CD4-positive, CD25-positive, alpha-beta regulatory T cell (primary cell): ENCODE data around the gene PRLHR. TPM values are rescaled to one million over a fixed set of nuclear protein-coding genes. Genes with fewer than 3 reads are reported as not detected.

ENCODE experiments used
- ATAC-seq, 2 donors: fragments of 150-1000 bp; cut with Tn5 transposase; one replicate each; pipeline ENCODE4 v1.10.0; 2021; ENCODE audit warnings: low read depth in 2 of 2, moderate number of reproducible peaks in 2 of 2, moderate library complexity in 1 of 2
- DNase-seq, 3 donors: peaks; one replicate each; pipeline versions ENCODE4 v3.0.0 to v3.0.0-alpha.2; 2012 to 2022; ENCODE audit warnings: mixed read lengths in 1 of 3
- H3K27ac ChIP-seq: one replicate; pipeline ENCODE4 v1.7.0; 2013; ENCODE audit warnings: mild to moderate bottlenecking, low read length; ENCODE audit not compliant: insufficient read depth, poor library complexity, severe bottlenecking
- H3K27me3 ChIP-seq: one replicate; pipeline ENCODE4 v1.7.0; 2013; ENCODE audit warnings: low read length; ENCODE audit not compliant: control insufficient read depth, insufficient read depth
- H3K36me3 ChIP-seq: one replicate; pipeline ENCODE4 v1.7.0; 2013; ENCODE audit warnings: mild to moderate bottlenecking, low read length, moderate library complexity; ENCODE audit not compliant: control insufficient read depth, insufficient read depth
- H3K4me1 ChIP-seq: 2 replicates; pipeline ENCODE4 v1.7.0; 2013; ENCODE audit warnings: mild to moderate bottlenecking, low read length; ENCODE audit not compliant: insufficient read depth, control insufficient read depth, poor library complexity, severe bottlenecking
- H3K4me3 ChIP-seq: one replicate; pipeline ENCODE4 v1.7.0; 2013; ENCODE audit warnings: low read depth, mild to moderate bottlenecking, low read length, moderate library complexity
- H3K9me3 ChIP-seq, 2 experiments: 1 replicate in 1 of 2; 2 replicates in 1 of 2; pipeline ENCODE4 v1.7.0; 2013; ENCODE audit warnings: low read length in 2 of 2, mild to moderate bottlenecking in 1 of 2, moderate library complexity in 1 of 2; ENCODE audit not compliant: control insufficient read depth in 2 of 2
- H3K27ac Mint-ChIP-seq, 3 donors: one replicate each; pipeline ENCODE4 v1.8.0; 2020 to 2022; ENCODE audit warnings: mild to moderate bottlenecking in 3 of 3, mixed read lengths in 3 of 3, moderate library complexity in 2 of 3
- H3K27me3 Mint-ChIP-seq: one replicate; pipeline ENCODE4 v1.8.0; 2022; ENCODE audit warnings: mild to moderate bottlenecking, mixed read lengths
- H3K36me3 Mint-ChIP-seq: one replicate; pipeline ENCODE4 v1.8.0; 2020; ENCODE audit warnings: mixed read lengths
- H3K4me1 Mint-ChIP-seq, 4 donors: one replicate each; pipeline ENCODE4 v1.8.0; 2020 to 2022; ENCODE audit warnings: mixed read lengths in 4 of 4, mild to moderate bottlenecking in 1 of 4
- H3K4me3 Mint-ChIP-seq, 4 donors: one replicate each; pipeline ENCODE4 v1.8.0; 2020 to 2022; ENCODE audit warnings: mild to moderate bottlenecking in 4 of 4, mixed read lengths in 4 of 4, moderate library complexity in 3 of 4
- H3K9me3 Mint-ChIP-seq, 7 donors: one replicate each; pipeline ENCODE4 v1.8.0; 2020 to 2022; ENCODE audit warnings: mixed read lengths in 7 of 7, mild to moderate bottlenecking in 3 of 7, moderate library complexity in 2 of 7
- polyA plus RNA-seq, 4 donors: library from polyadenylated mRNA; unstranded; fragments of 300-500 nt; fragmentation: Illumina TruSeq; gene quantifications; one replicate each; pipeline ENCODE4 v1.2.3, GENCODE V29; 2021
- total RNA-seq: library from RNA; stranded (reverse); gene quantifications from one replicate; pipeline ENCODE4 v1.2.3, GENCODE V29; 2022

Gene PRLHR
- total RNA-seq, result not detected
- polyA plus RNA-seq, result not detected

GRCh38 chr10:118595598-118596425, at the start of gene PRLHR:
PRLHR (minus strand) TSS chr10:118595648; CDS start chr10:118595244, 404 bp downstream.
- no peaks in the 10 kb centered on the region for H3K9me3 ChIP-seq
- peak within 1 kb of the TSS in 3 of 4 donors; percentile 30 to 61 (median 58) for H3K4me3 Mint-ChIP-seq
- no peak for DNase-seq

GRCh38 chr10:118642228-118642627, 46.8 kb upstream of the PRLHR start:
- Histone ChIP-seq H3K27ac (no peak overlapping the region), H3K4me1 (no peaks in the 10 kb centered on the region), H3K9me3 (no peaks in the 10 kb centered on the region), H3K4me3 (no peak overlapping the region), H3K36me3 (no peaks in the 10 kb centered on the region), H3K27me3 (no peaks in the 10 kb centered on the region)
- H3K27ac Mint-ChIP-seq, result no peak overlapping the region
- ATAC-seq (no peak), DNase-seq (no peak)
- H3K4me1 Mint-ChIP-seq, result no peaks in the 10 kb centered on the region
- H3K27me3 Mint-ChIP-seq, result peaks cover 10% of the 10 kb centered on the region
- no peaks in the 10 kb centered on the region for H3K36me3 Mint-ChIP-seq
- H3K4me3 Mint-ChIP-seq, result no peak overlapping the region
- peaks cover 0 to 13% (median 2%) of the 10 kb centered on the region in 7 donors for H3K9me3 Mint-ChIP-seq

More at GRCh38 chr10:118595598-118596425, at the start of gene PRLHR:
- H3K4me1 ChIP-seq, result peaks cover 16% of the 10 kb centered on the region
- Mint-ChIP-seq H3K9me3 (peaks cover 0 to 4% (median 0%) of the 10 kb centered on the region in 7 donors), H3K4me1 (peaks cover 0 to 30% (median 4%) of the 10 kb centered on the region in 4 donors), H3K36me3 (no peaks in the 10 kb centered on the region), H3K27me3 (peaks cover 66% of the 10 kb centered on the region), H3K27ac (no peak within 1 kb of the TSS)
- H3K4me3 ChIP-seq, result no peak within 1 kb of the TSS
- H3K36me3 ChIP-seq, result no peaks in the 10 kb centered on the region
- ATAC-seq, result no peak
- H3K27me3 ChIP-seq, result peaks cover 19% of the 10 kb centered on the region
- H3K27ac ChIP-seq, result no peak within 1 kb of the TSS

GRCh38 chr10:118638680-118639079, 43.2 kb upstream of the PRLHR start:
- Histone ChIP-seq H3K27ac (no peak overlapping the region), H3K27me3 (no peaks in the 10 kb centered on the region), H3K36me3 (no peaks in the 10 kb centered on the region), H3K9me3 (no peaks in the 10 kb centered on the region), H3K4me1 (no peaks in the 10 kb centered on the region), H3K4me3 (no peak overlapping the region)
- H3K36me3 Mint-ChIP-seq, result no peaks in the 10 kb centered on the region
- H3K27ac Mint-ChIP-seq, result no peak overlapping the region
- no peak for DNase-seq
- ATAC-seq, result no peak
- peak overlapping the region in 1 of 4 donors; percentile 52 for H3K4me3 Mint-ChIP-seq
- peaks cover 10% of the 10 kb centered on the region for H3K27me3 Mint-ChIP-seq
- peaks cover 0 to 2% (median 0%) of the 10 kb centered on the region in 4 donors for H3K4me1 Mint-ChIP-seq
- peaks cover 0 to 13% (median 0%) of the 10 kb centered on the region in 7 donors for H3K9me3 Mint-ChIP-seq

DNA sequence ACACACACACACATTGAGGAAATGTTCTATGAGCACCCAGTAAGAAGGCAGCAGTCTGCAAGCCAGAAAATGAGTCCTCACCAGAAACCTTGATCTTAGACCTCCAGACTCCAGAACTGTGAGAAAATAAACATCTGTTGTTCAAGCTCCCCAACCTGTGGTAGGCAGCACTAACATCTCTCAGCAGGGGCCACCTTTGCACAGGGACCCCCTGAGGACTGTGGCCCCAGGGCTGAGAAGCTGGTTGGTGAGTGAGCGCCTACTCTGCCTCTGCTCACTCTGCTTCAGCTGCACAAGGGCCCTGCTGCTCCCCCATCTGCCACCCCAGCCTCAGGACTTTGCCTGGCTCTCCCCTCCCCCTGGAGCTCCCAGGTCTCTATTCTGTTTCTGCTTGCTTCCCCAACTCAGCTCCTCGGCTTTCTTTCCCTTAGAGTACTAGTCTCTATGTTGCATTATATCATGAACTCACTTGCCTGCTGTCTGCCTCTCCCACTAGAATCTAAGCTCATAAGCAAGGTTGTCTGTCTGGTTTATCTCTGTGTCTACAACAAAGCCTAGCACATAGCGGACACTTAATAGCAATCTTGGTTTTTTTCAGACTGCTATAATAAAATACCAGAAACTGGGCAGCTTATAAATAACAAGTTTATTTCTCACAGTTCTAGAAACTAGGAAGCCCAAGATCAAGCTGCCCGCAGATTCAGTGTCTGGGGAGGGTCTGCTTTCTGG, 40.4 kb upstream of the PRLHR start:
- H3K4me1 Mint-ChIP-seq, result peaks cover 0 to 3% (median 1%) of the 10 kb centered on the region in 4 donors
- Histone ChIP-seq H3K4me3 (no peak overlapping the region), H3K4me1 (no peaks in the 10 kb centered on the region), H3K27me3 (no peaks in the 10 kb centered on the region), H3K27ac (no peak overlapping the region), H3K9me3 (no peaks in the 10 kb centered on the region), H3K36me3 (no peaks in the 10 kb centered on the region)
- no peak for ATAC-seq
- H3K27ac Mint-ChIP-seq, result no peak overlapping the region
- no peaks in the 10 kb centered on the region for H3K36me3 Mint-ChIP-seq
- peaks cover 14% of the 10 kb centered on the region for H3K27me3 Mint-ChIP-seq
- H3K4me3 Mint-ChIP-seq, result no peak overlapping the region
- DNase-seq, result no peak
- H3K9me3 Mint-ChIP-seq, result peaks cover 0 to 12% (median 0%) of the 10 kb centered on the region in 7 donors

DNA sequence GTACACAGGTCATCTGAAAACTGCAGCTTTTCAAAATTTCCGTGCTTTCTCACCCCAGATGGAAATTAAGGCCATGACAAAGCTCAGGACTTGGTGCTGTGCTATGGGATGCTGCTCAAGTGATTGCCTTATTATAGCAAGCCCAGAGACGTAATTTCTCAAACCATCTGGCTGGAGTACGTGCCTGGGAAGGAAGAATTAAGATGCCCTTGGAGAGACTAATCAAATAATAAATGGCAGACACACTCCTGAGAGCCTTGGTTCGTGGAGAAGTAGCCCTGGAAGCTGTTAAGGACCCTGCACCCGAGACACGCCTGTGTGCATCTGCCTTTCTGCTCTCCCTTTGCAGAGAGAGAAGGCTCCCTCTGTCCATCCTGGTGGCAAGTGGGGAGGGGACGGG, 38.3 kb upstream of the PRLHR start:
- H3K4me3 Mint-ChIP-seq, result no peak overlapping the region
- no peaks in the 10 kb centered on the region for H3K4me1 ChIP-seq
- no peak for DNase-seq
- peaks cover 0 to 3% (median 1%) of the 10 kb centered on the region in 4 donors for H3K4me1 Mint-ChIP-seq
- no peaks in the 10 kb centered on the region for H3K36me3 ChIP-seq
- H3K27ac ChIP-seq, result no peak overlapping the region
- H3K4me3 ChIP-seq, result no peak overlapping the region
- no peaks in the 10 kb centered on the region for H3K9me3 ChIP-seq
- H3K27me3 Mint-ChIP-seq, result peaks cover 28% of the 10 kb centered on the region
- H3K36me3 Mint-ChIP-seq, result no peaks in the 10 kb centered on the region
- H3K27me3 ChIP-seq, result peaks cover 2% of the 10 kb centered on the region
- no peak for ATAC-seq
- H3K9me3 Mint-ChIP-seq, result peaks cover 0 to 2% (median 0%) of the 10 kb centered on the region in 7 donors
- H3K27ac Mint-ChIP-seq, result peak overlapping the region in 1 of 3 donors; percentile 37

- H3K27ac ChIP-seq, result no peak overlapping the region
- peaks cover 26% of the 10 kb centered on the region for H3K27me3 Mint-ChIP-seq
- H3K27me3 ChIP-seq, result peaks cover 2% of the 10 kb centered on the region
- ATAC-seq, result no peak
- DNase-seq, result no peak
- H3K4me1 Mint-ChIP-seq, result peaks cover 0 to 3% (median 0%) of the 10 kb centered on the region in 4 donors
- H3K9me3 ChIP-seq, result no peaks in the 10 kb centered on the region
- H3K4me3 Mint-ChIP-seq, result no peak overlapping the region
- no peaks in the 10 kb centered on the region for H3K4me1 ChIP-seq
- no peak overlapping the region for H3K27ac Mint-ChIP-seq
- H3K36me3 ChIP-seq, result no peaks in the 10 kb centered on the region
- no peak overlapping the region for H3K4me3 ChIP-seq
- H3K9me3 Mint-ChIP-seq, result no peaks in the 10 kb centered on the region
- no peaks in the 10 kb centered on the region for H3K36me3 Mint-ChIP-seq
Observed at GRCh38 chr10:118629211-118629610, 33.8 kb upstream of the PRLHR start.

GRCh38 chr10:118628397-118628796, 32.9 kb upstream of the PRLHR start:
- no peak for ATAC-seq
- Mint-ChIP-seq H3K9me3 (no peaks in the 10 kb centered on the region), H3K27ac (no peak overlapping the region)

More at GRCh38 chr10:118628397-118628796, 32.9 kb upstream of the PRLHR start:
- Histone ChIP-seq H3K27me3 (peaks cover 2% of the 10 kb centered on the region), H3K4me3 (no peak overlapping the region), H3K9me3 (no peaks in the 10 kb centered on the region), H3K4me1 (no peaks in the 10 kb centered on the region), H3K27ac (no peak overlapping the region), H3K36me3 (no peaks in the 10 kb centered on the region)
- no peaks in the 10 kb centered on the region for H3K36me3 Mint-ChIP-seq
- no peak overlapping the region for H3K4me3 Mint-ChIP-seq
- peaks cover 26% of the 10 kb centered on the region for H3K27me3 Mint-ChIP-seq
- no peak for DNase-seq
- peaks cover 0 to 3% (median 0%) of the 10 kb centered on the region in 4 donors for H3K4me1 Mint-ChIP-seq
